Endodermal cell (in vitro differentiated cells): Measurements from ENCODE around the gene DCTD. TPM values are rescaled to one million over a fixed set of nuclear protein-coding genes. Genes with fewer than 3 reads are reported as not detected.

ENCODE experiments used
- DNase-seq: peaks from one replicate; pipeline ENCODE4 v3.0.0-alpha.2; 2017
- H3K27ac ChIP-seq: 2 replicates; pipeline ENCODE4 v1.5.1; 2013; ENCODE audit warnings: mild to moderate bottlenecking, low read depth, low read length, moderate library complexity
- H3K27me3 ChIP-seq: 2 replicates; pipeline ENCODE4 v1.6.1; 2013; ENCODE audit warnings: mild to moderate bottlenecking, low read length, moderate library complexity; ENCODE audit not compliant: insufficient read depth, control insufficient read depth, poor library complexity, severe bottlenecking
- H3K36me3 ChIP-seq: 2 replicates; pipeline ENCODE4 v1.7.0; 2013; ENCODE audit warnings: mild to moderate bottlenecking, low read length, moderate library complexity; ENCODE audit not compliant: control insufficient read depth, insufficient read depth
- H3K4me1 ChIP-seq: one replicate; pipeline ENCODE4 v1.7.0; 2013; ENCODE audit warnings: low read length; ENCODE audit not compliant: control insufficient read depth, insufficient read depth
- H3K4me3 ChIP-seq: 2 replicates; pipeline ENCODE4 v1.5.1; 2013; ENCODE audit warnings: mild to moderate bottlenecking, low read length, moderate library complexity
- H3K9ac ChIP-seq: 2 replicates; pipeline ENCODE4 v1.6.1; 2013; ENCODE audit warnings: mild to moderate bottlenecking, low read length, moderate library complexity; ENCODE audit not compliant: poor library complexity, severe bottlenecking; ENCODE audit errors: extremely low read depth
- H3K9me3 ChIP-seq: 2 replicates; pipeline ENCODE4 v1.6.1; 2013; ENCODE audit warnings: mild to moderate bottlenecking, low read length, moderate library complexity; ENCODE audit not compliant: control insufficient read depth
- H3K27ac Mint-ChIP-seq: 2 replicates; pipeline ENCODE4 v1.8.0; 2020; ENCODE audit warnings: mixed read lengths
- H3K27me3 Mint-ChIP-seq: 2 replicates; pipeline ENCODE4 v1.8.0; 2021; ENCODE audit warnings: mild to moderate bottlenecking, mixed read lengths; ENCODE audit not compliant: insufficient read depth
- H3K36me3 Mint-ChIP-seq: 2 replicates; pipeline ENCODE4 v1.8.0; 2020; ENCODE audit warnings: low read depth, mixed read lengths
- H3K4me1 Mint-ChIP-seq: 2 replicates; pipeline ENCODE4 v1.8.0; 2020; ENCODE audit warnings: mixed read lengths
- H3K4me3 Mint-ChIP-seq: 2 replicates; pipeline ENCODE4 v1.8.0; 2020; ENCODE audit warnings: mild to moderate bottlenecking, moderate library complexity, mixed read lengths
- H3K9me3 Mint-ChIP-seq: 2 replicates; pipeline ENCODE4 v1.8.0; 2020; ENCODE audit warnings: mild to moderate bottlenecking, mixed read lengths
- CTCF ChIP-seq: fragments of 200-600 bp; sonication (generic); conservative IDR thresholded peaks from 2 replicates; pipeline ENCODE4 v1.5.0; 2021; ENCODE audit warnings: antibody characterized with exemption, mild to moderate bottlenecking
- whole genome bisulfite sequencing, 2 experiments: methylation state at CpG; one replicate each; pipeline versions ENCODE4 v1.1.5 to v1.1.7; 2013; ENCODE audit warnings: missing lambda C conversion rate in 2 of 2, mixed read lengths in 1 of 2; ENCODE audit not compliant: insufficient coverage in 1 of 2, insufficient read length in 1 of 2; 5-methylcytosine and 5-hydroxymethylcytosine counted together
- total RNA-seq, 2 donors: library from RNA; stranded (reverse); fragmentation: NEBNext Ultra II Directional in 1 of 2; extraction: Animal tissue kit (Norgen Biotek cat#: 25700) in 1 of 2; gene quantifications; 2 replicates in 1 of 2; 3 replicates in 1 of 2; pipeline ENCODE4 v1.2.1, GENCODE V29; 2021

Gene DCTD
- total RNA-seq, 2 donors from 2014 or later = 104 to 111 TPM

DNA sequence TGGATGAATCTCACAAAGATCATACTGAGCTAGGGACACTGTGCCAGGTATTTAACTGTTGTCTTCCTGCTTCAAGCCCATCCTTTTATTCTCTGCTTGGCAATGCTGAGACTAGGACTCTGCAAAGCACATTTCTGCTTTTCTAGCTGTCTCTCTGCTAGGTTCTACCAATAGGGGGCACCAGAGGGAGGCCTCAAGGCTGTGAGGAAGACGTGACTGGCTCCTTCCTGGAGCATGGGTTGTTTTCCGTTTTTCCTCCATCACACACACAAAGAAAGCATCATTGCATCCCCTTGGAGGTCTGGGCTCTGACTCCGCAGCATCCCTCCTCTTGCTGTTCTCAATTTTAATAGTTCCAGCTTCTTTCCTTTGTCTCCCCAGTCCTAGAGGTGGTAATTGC, 10.9 kb upstream of the DCTD start:
- 76 to 77% methylated on average over 2 to 3 of the region's 3 CpGs for WGBS, 2 experiments

DNA sequence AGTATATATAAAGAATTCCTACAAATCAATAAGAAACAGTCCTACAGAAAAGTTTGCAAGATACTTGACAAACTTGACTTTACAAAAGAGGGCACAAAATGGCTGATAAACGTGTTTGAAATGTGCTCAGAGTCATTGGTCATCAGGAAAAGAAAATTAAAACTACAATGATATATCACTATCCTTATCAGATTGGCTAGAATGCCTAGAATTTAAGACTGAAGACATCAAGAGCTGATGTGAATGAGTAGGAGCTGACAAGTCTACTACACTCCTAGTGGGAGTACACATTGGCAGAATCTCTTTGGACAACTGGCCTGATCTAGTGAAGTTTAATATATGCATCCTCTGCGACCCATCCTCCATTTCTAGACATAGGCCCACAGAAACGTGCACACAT, 10.3 kb upstream of the DCTD start:
- Histone ChIP-seq H3K36me3 (no peaks in the 10 kb centered on the region), H3K27ac (no peak overlapping the region), H3K9me3 (no peaks in the 10 kb centered on the region), H3K4me1 (peaks cover 1% of the 10 kb centered on the region), H3K27me3 (no peaks in the 10 kb centered on the region), H3K9ac (no peak overlapping the region), H3K4me3 (no peak overlapping the region)
- Mint-ChIP-seq H3K36me3 (no peaks in the 10 kb centered on the region), H3K27me3 (peaks cover 2% of the 10 kb centered on the region), H3K4me3 (no peak overlapping the region), H3K9me3 (no peaks in the 10 kb centered on the region), H3K4me1 (peaks cover 3% of the 10 kb centered on the region), H3K27ac (no peak overlapping the region)
- no peak for DNase-seq
- 78 to 83% methylated on average over 1 to 3 of the region's 3 CpGs for WGBS, 2 experiments
- no peak for TF ChIP-seq CTCF

More for the DNA sequence above, 10.9 kb upstream of the DCTD start:
- Histone ChIP-seq H3K27ac (no peak overlapping the region), H3K27me3 (no peaks in the 10 kb centered on the region), H3K4me1 (no peaks in the 10 kb centered on the region), H3K4me3 (no peak overlapping the region), H3K36me3 (no peaks in the 10 kb centered on the region), H3K9me3 (no peaks in the 10 kb centered on the region), H3K9ac (no peak overlapping the region)
- H3K4me1 Mint-ChIP-seq = no peaks in the 10 kb centered on the region
- TF ChIP-seq CTCF = peak; percentile 70
- no peak overlapping the region for H3K27ac Mint-ChIP-seq
- peak; percentile 74 for DNase-seq
- no peaks in the 10 kb centered on the region for H3K9me3 Mint-ChIP-seq
- no peak overlapping the region for H3K4me3 Mint-ChIP-seq
- H3K36me3 Mint-ChIP-seq = no peaks in the 10 kb centered on the region
- no peaks in the 10 kb centered on the region for H3K27me3 Mint-ChIP-seq

DNA sequence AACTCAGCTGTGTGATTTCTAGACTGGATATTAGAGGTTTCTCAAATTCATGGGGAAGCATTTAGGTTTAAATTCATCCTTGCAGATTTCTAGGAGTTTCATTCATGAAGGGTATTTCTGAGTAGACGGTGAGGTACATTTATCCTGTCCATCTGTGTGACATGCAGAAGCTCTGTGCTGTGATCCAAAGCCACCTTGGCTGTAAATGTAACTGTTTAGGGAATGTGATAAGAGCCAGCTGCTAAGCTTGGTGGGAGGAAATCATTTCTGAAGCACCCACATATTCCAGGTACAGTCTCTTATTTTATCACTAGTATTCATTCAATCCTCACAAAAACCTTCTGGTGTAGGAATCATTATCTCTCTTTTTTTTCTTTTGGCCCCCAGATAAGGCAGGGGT, 8.7 kb upstream of the DCTD start:
- Histone ChIP-seq H3K4me3 (no peak overlapping the region), H3K9me3 (no peaks in the 10 kb centered on the region), H3K27ac (no peak overlapping the region), H3K27me3 (no peaks in the 10 kb centered on the region), H3K4me1 (peaks cover 6% of the 10 kb centered on the region), H3K9ac (no peak overlapping the region), H3K36me3 (no peaks in the 10 kb centered on the region)
- H3K4me1 Mint-ChIP-seq = peaks cover 9% of the 10 kb centered on the region
- peaks cover 2% of the 10 kb centered on the region for H3K27me3 Mint-ChIP-seq
- no peak overlapping the region for H3K4me3 Mint-ChIP-seq
- TF ChIP-seq CTCF = no peak
- no peak overlapping the region for H3K27ac Mint-ChIP-seq
- H3K9me3 Mint-ChIP-seq = no peaks in the 10 kb centered on the region
- DNase-seq = no peak
- 98 to 100% methylated on average over 1 of the region's 1 CpG for WGBS, 2 experiments
- H3K36me3 Mint-ChIP-seq = no peaks in the 10 kb centered on the region
